SU-DHL-6 (cell line): ENCODE results near the gene GDF7.

Source experiments
- H2AFZ ChIP-seq: fragments of 200-600 bp; sonication (generic); 2 replicates; pipeline ENCODE4 v1.6.1; 2014; ENCODE audit warnings: low read depth, mild to moderate bottlenecking, moderate library complexity, mixed read lengths, antibody characterized with exemption, low read length; ENCODE audit not compliant: severe bottlenecking
- H3F3A ChIP-seq: fragments of 200-600 bp; shearing (Covaris generic); 2 replicates; pipeline ENCODE4 v1.6.0; 2016; ENCODE audit warnings: antibody characterized with exemption, mild to moderate bottlenecking; ENCODE audit not compliant: insufficient read depth
- H3K27ac ChIP-seq: fragments of 200-600 bp; sonication (generic); 2 replicates; pipeline ENCODE4 v1.5.1; 2016; ENCODE audit warnings: low read depth, mild to moderate bottlenecking, low read length, moderate library complexity, mixed read lengths
- H3K27me3 ChIP-seq: fragments of 200-600 bp; sonication (generic), shearing (Covaris generic); 2 replicates; pipeline ENCODE4 v1.6.0; 2014; ENCODE audit warnings: mild to moderate bottlenecking, low read length
- H3K36me3 ChIP-seq: fragments of 200-600 bp; sonication (generic); 2 replicates; pipeline ENCODE4 v1.6.1; 2014; ENCODE audit warnings: mild to moderate bottlenecking, low read length, mixed read lengths
- H3K4me2 ChIP-seq: fragments of 300-600, 200-600 bp; shearing (Covaris generic), sonication (generic); 2 replicates; pipeline ENCODE4 v1.6.0; 2014; ENCODE audit warnings: low read length, low read depth, mild to moderate bottlenecking; ENCODE audit not compliant: poor library complexity, severe bottlenecking
- H3K4me3 ChIP-seq: fragments of 200-600 bp; sonication (generic); 2 replicates; pipeline ENCODE4 v1.5.1; 2014; ENCODE audit warnings: antibody characterized with exemption, low read length, mild to moderate bottlenecking, mixed read lengths; ENCODE audit not compliant: insufficient read depth, poor library complexity, severe bottlenecking
- H3K79me2 ChIP-seq: fragments of 200-600 bp; sonication (generic); 2 replicates; pipeline ENCODE4 v1.6.1; 2014; ENCODE audit warnings: mild to moderate bottlenecking, low read length, moderate library complexity; ENCODE audit not compliant: insufficient read depth
- H3K9ac ChIP-seq: fragments of 200-600 bp; sonication (generic); 2 replicates; pipeline ENCODE4 v1.7.0; 2014; ENCODE audit warnings: mild to moderate bottlenecking, low read length
- H3K9me2 ChIP-seq: fragments of 200-600 bp; sonication (generic); replicated peaks from 2 replicates; pipeline ENCODE4 v1.6.1; 2014; ENCODE audit warnings: low read length; ENCODE audit not compliant: insufficient read depth
- H3K9me3 ChIP-seq: fragments of 200-600 bp; sonication (generic); 2 replicates; pipeline ENCODE4 v1.6.1; 2014; ENCODE audit warnings: low read length, mixed read lengths; ENCODE audit not compliant: insufficient read depth
- H4K20me1 ChIP-seq: fragments of 200-600 bp; sonication (generic); 2 replicates; pipeline ENCODE4 v1.6.1; 2014; ENCODE audit warnings: low read depth, mild to moderate bottlenecking, antibody characterized with exemption, low read length, moderate library complexity, mixed read lengths
- CTCF ChIP-seq: fragments of 200-600 bp; sonication (generic); IDR thresholded peaks from one replicate; pipeline ENCODE4 v1.5.1; 2017; ENCODE audit warnings: antibody characterized with exemption, mild to moderate bottlenecking, low read length, moderate library complexity; ENCODE audit not compliant: insufficient read depth, poor library complexity, severe bottlenecking
- EZH2phosphoT487 ChIP-seq: fragments of 200-600 bp; sonication (generic), shearing (Covaris generic); conservative IDR thresholded peaks from 2 replicates; pipeline ENCODE4 v1.6.1; 2018; ENCODE audit warnings: mild to moderate bottlenecking, antibody characterized with exemption, low read length, moderate library complexity, mixed read lengths

Gene GDF7

GRCh38 chr2:20668871-20669475 lies 2.0 kb downstream of the GDF7 start:
- no peak overlapping the region for H3K4me2 ChIP-seq
- no peaks in the 10 kb centered on the region for H3K36me3 ChIP-seq
- no peak overlapping the region for H3K9ac ChIP-seq
- no peak overlapping the region for H3K4me3 ChIP-seq
- no peak overlapping the region for H3K27ac ChIP-seq
- no peaks in the 10 kb centered on the region for H3K9me2 ChIP-seq
- no peaks in the 10 kb centered on the region for H3K79me2 ChIP-seq
- H3K9me3 ChIP-seq: no peaks in the 10 kb centered on the region
- H4K20me1 ChIP-seq: no peaks in the 10 kb centered on the region
- no peaks in the 10 kb centered on the region for H3F3A ChIP-seq
- H3K27me3 ChIP-seq: no peaks in the 10 kb centered on the region
- no peak for TF ChIP-seq EZH2phosphoT487
- no peak for TF ChIP-seq CTCF
- H2AFZ ChIP-seq: no peak overlapping the region

GRCh38 chr2:20669562-20670314 lies 2.8 kb downstream of the GDF7 start:
- Histone ChIP-seq H3K36me3 (no peaks in the 10 kb centered on the region), H3K9me3 (no peaks in the 10 kb centered on the region), H3K4me3 (no peak overlapping the region), H3K9me2 (no peaks in the 10 kb centered on the region), H2AFZ (no peak overlapping the region), H3K9ac (no peak overlapping the region), H4K20me1 (no peaks in the 10 kb centered on the region), H3K27ac (no peak overlapping the region), H3K27me3 (no peaks in the 10 kb centered on the region), H3K4me2 (no peak overlapping the region), H3K79me2 (no peaks in the 10 kb centered on the region), H3F3A (no peaks in the 10 kb centered on the region)
- TF ChIP-seq CTCF (no peak), EZH2phosphoT487 (no peak)

- Histone ChIP-seq H3K79me2 (no peaks in the 10 kb centered on the region), H3K9me3 (no peaks in the 10 kb centered on the region), H3K27me3 (no peaks in the 10 kb centered on the region), H4K20me1 (no peaks in the 10 kb centered on the region), H2AFZ (no peak overlapping the region), H3K9ac (no peak overlapping the region), H3K9me2 (no peaks in the 10 kb centered on the region), H3K27ac (no peak overlapping the region), H3K36me3 (no peaks in the 10 kb centered on the region), H3K4me3 (no peak overlapping the region), H3F3A (no peaks in the 10 kb centered on the region), H3K4me2 (no peak overlapping the region)
- TF ChIP-seq CTCF: no peak
- no peak for TF ChIP-seq EZH2phosphoT487
These were observed 3.5 kb downstream of the GDF7 start for GRCh38 chr2:20670315-20671035.
